BLaER1 treated with 17β-estradiol and CSF1 and Interleukin-3, amounts not matched to agents 10 nM and 100 nM (cell line): ENCODE data around the gene DAPK2.

ENCODE experiments used
- H3K27ac ChIP-seq, 11 experiments: shearing (Covaris generic); formaldehyde crosslinking; 2 replicates each; pipeline ENCODE4 v1.8.1; 2022
- H3K27me3 ChIP-seq, 11 experiments: shearing (Covaris generic); formaldehyde crosslinking; 2 replicates each; pipeline ENCODE4 v1.8.1; 2022
- H3K36me3 ChIP-seq, 11 experiments: shearing (Covaris generic); formaldehyde crosslinking; 2 replicates each; pipeline ENCODE4 v1.8.1; 2022
- H3K4me1 ChIP-seq, 10 experiments: shearing (Covaris generic); formaldehyde crosslinking; 2 replicates each; pipeline ENCODE4 v1.8.1; 2022
- H3K4me2 ChIP-seq, 11 experiments: shearing (Covaris generic); formaldehyde crosslinking; 2 replicates each; pipeline ENCODE4 v1.8.1; 2022
- H3K4me3 ChIP-seq, 10 experiments: shearing (Covaris generic); formaldehyde crosslinking; 2 replicates each; pipeline ENCODE4 v1.8.1; 2022
- H3K9ac ChIP-seq, 11 experiments: shearing (Covaris generic); formaldehyde crosslinking; 2 replicates each; pipeline ENCODE4 v1.8.1; 2022
- H3K9me3 ChIP-seq, 11 experiments: shearing (Covaris generic); formaldehyde crosslinking; replicated peaks in 1 of 11; 2 replicates each; pipeline ENCODE4 v1.8.1; 2022
- H4K20me1 ChIP-seq, 11 experiments: shearing (Covaris generic); formaldehyde crosslinking; 2 replicates each; pipeline ENCODE4 v1.8.1; 2022
- Cebpa-rat ChIP-seq, 11 experiments: shearing (Covaris generic); IDR thresholded peaks; 2 replicates each; pipeline ENCODE4 v1.8.1; 2022

DAPK2 gene

GRCh38 chr15:63860155-63860554 is 186.1 kb downstream of the DAPK2 start:
- Histone ChIP-seq H3K27ac (no peak overlapping the region; a peak in 1 of 22 replicates), H3K36me3 (no peaks in the 10 kb centered on the region), H3K27me3 (no peaks in the 10 kb centered on the region), H4K20me1 (no peaks in the 10 kb centered on the region), H3K4me3 (no peak overlapping the region), H3K9ac (no peak overlapping the region), H3K4me1 (peaks cover 10 to 22% (median 16%) of the 10 kb centered on the region in 10 experiments; a peak in 18 of 20 replicates), H3K9me3 (no peaks in the 10 kb centered on the region), H3K4me2 (peak overlapping the region; percentile 17 to 64 (median 38); a peak in 19 of 22 replicates)
- TF ChIP-seq Cebpa-rat (IDR thresholded peaks at IDR 0.05), result no peak

GRCh38 chr15:63858881-63859280 is 187.4 kb downstream of the DAPK2 start:
- H3K27me3 ChIP-seq, result no peaks in the 10 kb centered on the region
- H3K27ac ChIP-seq, result no peak overlapping the region
- H3K4me1 ChIP-seq, result peaks cover 10 to 19% (median 16%) of the 10 kb centered on the region in 10 experiments; a peak in 18 of 20 replicates
- H3K9ac ChIP-seq, result no peak overlapping the region
- no peak overlapping the region for H3K4me2 ChIP-seq
- H4K20me1 ChIP-seq, result no peaks in the 10 kb centered on the region
- H3K4me3 ChIP-seq, result no peak overlapping the region
- H3K36me3 ChIP-seq, result no peaks in the 10 kb centered on the region
- TF ChIP-seq Cebpa-rat (IDR thresholded peaks at IDR 0.05), result no peak
- H3K9me3 ChIP-seq, result no peaks in the 10 kb centered on the region

GRCh38 chr15:63858448-63858847 is 187.8 kb downstream of the DAPK2 start:
- H3K4me2 ChIP-seq, result no peak overlapping the region
- no peak overlapping the region for H3K4me3 ChIP-seq
- H3K9me3 ChIP-seq, result no peaks in the 10 kb centered on the region
- no peak overlapping the region for H3K9ac ChIP-seq
- no peaks in the 10 kb centered on the region for H4K20me1 ChIP-seq
- TF ChIP-seq Cebpa-rat (IDR thresholded peaks at IDR 0.05), result no peak
- no peak overlapping the region for H3K27ac ChIP-seq
- H3K27me3 ChIP-seq, result no peaks in the 10 kb centered on the region
- H3K36me3 ChIP-seq, result no peaks in the 10 kb centered on the region
- peaks cover 10 to 19% (median 16%) of the 10 kb centered on the region in 10 experiments; a peak in 18 of 20 replicates for H3K4me1 ChIP-seq

- Histone ChIP-seq H4K20me1 (no peaks in the 10 kb centered on the region), H3K36me3 (no peaks in the 10 kb centered on the region), H3K4me3 (no peak overlapping the region), H3K9ac (no peak overlapping the region), H3K9me3 (no peaks in the 10 kb centered on the region), H3K4me2 (no peak overlapping the region), H3K27me3 (no peaks in the 10 kb centered on the region), H3K27ac (no peak overlapping the region), H3K4me1 (peaks cover 10 to 19% (median 16%) of the 10 kb centered on the region in 10 experiments; a peak in 18 of 20 replicates)
- TF ChIP-seq Cebpa-rat (IDR thresholded peaks at IDR 0.05), result no peak
Observed at GRCh38 chr15:63857461-63857856, 188.8 kb downstream of the DAPK2 start.
